ENCODE data around the gene CCDC107.

DNA sequence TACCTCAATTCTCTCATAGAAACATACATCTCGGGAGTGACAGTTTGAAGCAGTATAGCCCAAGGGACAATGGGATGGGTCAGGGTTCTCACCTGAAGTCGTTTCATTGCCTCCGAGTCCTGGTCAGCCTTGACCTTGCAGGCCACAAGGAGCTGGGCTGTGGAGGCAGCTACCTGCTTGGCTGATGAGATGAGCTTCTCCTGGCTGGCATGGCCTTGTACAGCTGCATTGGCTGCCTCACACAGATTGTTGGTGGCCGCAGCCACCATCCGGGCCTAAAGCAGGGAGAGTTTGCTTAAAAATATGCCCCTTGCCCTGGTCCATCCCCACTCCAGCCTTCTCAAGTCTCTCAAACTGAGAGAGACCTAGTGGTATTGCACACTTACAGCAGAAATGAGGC, 40.1 kb downstream of the CCDC107 start:
- TF ChIP-seq, protein P1, sequence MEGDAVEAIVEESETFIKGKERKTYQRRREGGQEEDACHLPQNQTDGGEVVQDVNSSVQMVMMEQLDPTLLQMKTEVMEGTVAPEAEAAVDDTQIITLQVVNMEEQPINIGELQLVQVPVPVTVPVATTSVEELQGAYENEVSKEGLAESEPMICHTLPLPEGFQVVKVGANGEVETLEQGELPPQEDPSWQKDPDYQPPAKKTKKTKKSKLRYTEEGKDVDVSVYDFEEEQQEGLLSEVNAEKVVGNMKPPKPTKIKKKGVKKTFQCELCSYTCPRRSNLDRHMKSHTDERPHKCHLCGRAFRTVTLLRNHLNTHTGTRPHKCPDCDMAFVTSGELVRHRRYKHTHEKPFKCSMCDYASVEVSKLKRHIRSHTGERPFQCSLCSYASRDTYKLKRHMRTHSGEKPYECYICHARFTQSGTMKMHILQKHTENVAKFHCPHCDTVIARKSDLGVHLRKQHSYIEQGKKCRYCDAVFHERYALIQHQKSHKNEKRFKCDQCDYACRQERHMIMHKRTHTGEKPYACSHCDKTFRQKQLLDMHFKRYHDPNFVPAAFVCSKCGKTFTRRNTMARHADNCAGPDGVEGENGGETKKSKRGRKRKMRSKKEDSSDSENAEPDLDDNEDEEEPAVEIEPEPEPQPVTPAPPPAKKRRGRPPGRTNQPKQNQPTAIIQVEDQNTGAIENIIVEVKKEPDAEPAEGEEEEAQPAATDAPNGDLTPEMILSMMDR (conservative IDR thresholded peaks at IDR 0.05 in 1 of 2, IDR thresholded peaks at IDR 0.05 in 1 of 2; ENCODE audit: low read depth in 1 of 2, low read length in 2 of 2) = no peak
- TF ChIP-seq EZH2 (IDR thresholded peaks at IDR 0.05; ENCODE audit: low read length, missing control alignments) = no peak

All from fibroblast of lung (primary cell).